ENCODE results near the gene ZNF470.
A peak's percentile ranks its signal among the peaks of the same experiment; 100 is the strongest.

The ZNF470 gene

GRCh38 chr19:56633021-56633420 lies 65.8 kb downstream of the ZNF470 start:
- H3K9me3 ChIP-seq (ENCODE audit: severe bottlenecking), result no peaks in the 10 kb centered on the region
- no peak for ATAC-seq (ENCODE audit: low read depth)
- no peak for DNase-seq (ENCODE audit: low spot score)
- no peaks in the 10 kb centered on the region for H3K36me3 ChIP-seq (ENCODE audit: low read depth)
- H3K4me1 ChIP-seq (ENCODE audit: insufficient read depth, poor library complexity, severe bottlenecking), result no peaks in the 10 kb centered on the region
- TF ChIP-seq CTCF (IDR thresholded peaks at IDR 0.05; ENCODE audit: poor library complexity, severe bottlenecking), result no peak
- no peak overlapping the region for H3K27ac ChIP-seq (ENCODE audit: poor library complexity, severe bottlenecking)
- no peaks in the 10 kb centered on the region for H3K27me3 ChIP-seq (ENCODE audit: insufficient read depth, poor library complexity, severe bottlenecking)
- no peak overlapping the region for H3K4me3 ChIP-seq (ENCODE audit: severe bottlenecking)

DNA sequence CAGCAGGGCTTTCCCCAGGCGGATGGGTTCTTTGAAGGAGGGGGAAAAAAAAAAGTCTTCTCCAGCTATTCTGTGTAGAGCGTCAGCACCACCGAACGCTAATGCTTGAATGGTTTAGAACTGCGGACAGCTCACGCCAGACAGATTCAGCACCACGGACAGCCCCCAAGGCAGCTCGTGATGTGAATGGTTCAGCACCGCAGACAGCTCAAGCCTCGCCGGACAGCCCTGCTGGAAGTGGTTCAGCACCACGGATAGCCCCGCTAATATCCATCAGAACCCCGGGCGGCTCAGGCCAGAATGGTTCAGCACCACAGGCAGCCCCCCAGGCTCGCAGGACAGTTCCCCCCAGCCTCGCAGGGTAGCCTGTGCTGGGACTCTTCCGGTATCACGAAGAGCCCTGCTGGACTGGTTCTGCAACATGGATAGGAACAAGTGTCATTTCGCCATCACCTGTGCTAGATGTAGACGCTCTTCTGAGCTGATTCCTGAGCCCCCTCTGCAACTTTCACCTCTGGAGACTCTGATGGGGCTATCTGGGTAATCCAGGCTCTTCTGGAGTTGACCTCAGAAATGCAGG lies 70.8 kb downstream of the ZNF470 start:
- Histone ChIP-seq H3K4me1 (ENCODE audit: insufficient read depth, poor library complexity, severe bottlenecking) (no peaks in the 10 kb centered on the region), H3K27ac (ENCODE audit: poor library complexity, severe bottlenecking) (no peak overlapping the region), H3K36me3 (ENCODE audit: low read depth) (no peaks in the 10 kb centered on the region), H3K27me3 (ENCODE audit: insufficient read depth, poor library complexity, severe bottlenecking) (no peaks in the 10 kb centered on the region), H3K9me3 (ENCODE audit: severe bottlenecking) (peaks cover 2% of the 10 kb centered on the region), H3K4me3 (ENCODE audit: severe bottlenecking) (no peak overlapping the region)
- ATAC-seq (ENCODE audit: low read depth) (peak; percentile 65), DNase-seq (ENCODE audit: low spot score) (no peak)
- no peak for TF ChIP-seq CTCF (IDR thresholded peaks at IDR 0.05; ENCODE audit: poor library complexity, severe bottlenecking)
